Thyroid gland (tissue), 4 donors: Measurements from ENCODE around the gene OR11G2.

Source experiments
- POLR2A ChIP-seq, 2 donors: fragments of 450-650 bp; IDR thresholded peaks; one replicate each; pipeline ENCODE4 v1.6.1; 2017; ENCODE audit warnings: antibody characterized with exemption in 2 of 2, mild to moderate bottlenecking in 2 of 2, moderate library complexity in 1 of 2
- TF ChIP-seq, protein P1 (sequence below), 6 experiments: fragments of 200-600 bp in 3 of 6; fragments of 450-650 bp in 3 of 6; sonication (generic) in 3 of 6; IDR thresholded peaks; one replicate each; pipeline ENCODE4 v1.5.1; 2016 to 2019; ENCODE audit warnings: antibody characterized with exemption in 6 of 6, mild to moderate bottlenecking in 2 of 6, inconsistent platforms in 1 of 6, moderate library complexity in 1 of 6

DNA sequence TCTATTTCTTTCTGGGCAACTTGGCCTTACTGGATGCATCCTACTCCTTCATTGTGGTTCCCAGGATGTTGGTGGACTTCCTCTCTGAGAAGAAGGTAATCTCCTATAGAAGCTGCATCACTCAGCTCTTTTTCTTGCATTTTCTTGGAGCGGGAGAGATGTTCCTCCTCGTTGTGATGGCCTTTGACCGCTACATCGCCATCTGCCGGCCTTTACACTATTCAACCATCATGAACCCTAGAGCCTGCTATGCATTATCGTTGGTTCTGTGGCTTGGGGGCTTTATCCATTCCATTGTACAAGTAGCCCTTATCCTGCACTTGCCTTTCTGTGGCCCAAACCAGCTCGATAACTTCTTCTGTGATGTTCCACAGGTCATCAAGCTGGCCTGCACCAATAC is 46.8 kb upstream of the OR11G2 start:
- TF ChIP-seq, protein P1, sequence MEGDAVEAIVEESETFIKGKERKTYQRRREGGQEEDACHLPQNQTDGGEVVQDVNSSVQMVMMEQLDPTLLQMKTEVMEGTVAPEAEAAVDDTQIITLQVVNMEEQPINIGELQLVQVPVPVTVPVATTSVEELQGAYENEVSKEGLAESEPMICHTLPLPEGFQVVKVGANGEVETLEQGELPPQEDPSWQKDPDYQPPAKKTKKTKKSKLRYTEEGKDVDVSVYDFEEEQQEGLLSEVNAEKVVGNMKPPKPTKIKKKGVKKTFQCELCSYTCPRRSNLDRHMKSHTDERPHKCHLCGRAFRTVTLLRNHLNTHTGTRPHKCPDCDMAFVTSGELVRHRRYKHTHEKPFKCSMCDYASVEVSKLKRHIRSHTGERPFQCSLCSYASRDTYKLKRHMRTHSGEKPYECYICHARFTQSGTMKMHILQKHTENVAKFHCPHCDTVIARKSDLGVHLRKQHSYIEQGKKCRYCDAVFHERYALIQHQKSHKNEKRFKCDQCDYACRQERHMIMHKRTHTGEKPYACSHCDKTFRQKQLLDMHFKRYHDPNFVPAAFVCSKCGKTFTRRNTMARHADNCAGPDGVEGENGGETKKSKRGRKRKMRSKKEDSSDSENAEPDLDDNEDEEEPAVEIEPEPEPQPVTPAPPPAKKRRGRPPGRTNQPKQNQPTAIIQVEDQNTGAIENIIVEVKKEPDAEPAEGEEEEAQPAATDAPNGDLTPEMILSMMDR (IDR thresholded peaks at IDR 0.05) = no peak
- no peak for TF ChIP-seq POLR2A (IDR thresholded peaks at IDR 0.05)
